HCT116 (cell line): ENCODE results near the gene HMX3. TPM values are rescaled to one million over a fixed set of nuclear protein-coding genes. Genes with fewer than 3 reads are reported as not detected.

ENCODE experiments used
- ATAC-seq: fragments of 200-7000 bp; cut with Tn5 transposase; 2 replicates; pipeline ENCODE4 v1.9.1; 2020; ENCODE audit warnings: mild to moderate bottlenecking, moderate library complexity
- BruUV-seq: library from RNA; stranded (reverse); fragments of 400-500 nt; replicated peaks from 2 replicates; lab custom pipeline; 2021; lab: Mats Ljungman, UMichigan
- CTCF ChIA-PET: fragments of 300-600 bp; sonication (Branson Sonifier 250); formaldehyde crosslinking; loops from one replicate; lab custom pipeline; 2021; ENCODE audit warnings: antibody characterized with exemption; lab: Charles Lee
- POLR2A ChIA-PET: fragments of 300-600, 350-600 bp; sonication (Branson Sonifier 250); formaldehyde crosslinking; loops from one replicate; lab custom pipeline; 2021; ENCODE audit warnings: antibody characterized with exemption; lab: Charles Lee
- RAD21 ChIA-PET, 2 experiments: fragments of 300-600 bp; sonication (Branson Sonifier 250); formaldehyde crosslinking; loops; one replicate each; lab custom pipeline; 2023; ENCODE audit warnings: low total read pairs in 2 of 2; ENCODE audit not compliant: uncharacterized antibody in 2 of 2, unreplicated experiment in 2 of 2, low non-redundant PET in 1 of 2; lab: Charles Lee
- DNase-seq: peaks from one replicate; pipeline ENCODE4 v3.0.0-alpha.2; 2010; ENCODE audit warnings: low read depth, low spot score
- H2AFZ ChIP-seq: fragments of 200-600 bp; shearing (Covaris generic), sonication (generic); 2 replicates; pipeline ENCODE4 v1.6.1; 2017; ENCODE audit warnings: low read depth, mixed run types, mixed read lengths, antibody characterized with exemption, low read length; ENCODE audit not compliant: poor library complexity, severe bottlenecking
- H3K27ac ChIP-seq: 2 replicates; pipeline ENCODE4 v1.5.1; 2012; ENCODE audit warnings: low read depth, low read length
- H3K27me3 ChIP-seq: fragments of 200-600 bp; sonication (generic); 2 replicates; pipeline ENCODE4 v1.6.1; 2016; ENCODE audit warnings: mixed run types, low read length, mixed read lengths; ENCODE audit not compliant: insufficient read depth
- H3K36me3 ChIP-seq, 2 experiments: fragments of 200-500 bp in 1 of 2; fragments of 200-600 bp in 1 of 2; sonication (Bioruptor generic) in 1 of 2; sonication (generic) in 1 of 2; 2 replicates each; pipeline versions ENCODE4 v1.5.1 to v1.6.1; 2014 to 2016; ENCODE audit warnings: low read length in 2 of 2, inconsistent platforms in 1 of 2, mixed read lengths in 1 of 2, mixed run types in 1 of 2; ENCODE audit not compliant: insufficient read depth in 2 of 2, control insufficient read depth in 1 of 2
- H3K4me1 ChIP-seq, 2 experiments: fragments of 200-600 bp in 1 of 2; sonication (generic) in 1 of 2; 2 replicates each; pipeline versions ENCODE4 v1.5.1 to v1.6.1; 2012 to 2017; ENCODE audit warnings: low read length in 2 of 2, inconsistent platforms in 1 of 2, mild to moderate bottlenecking in 1 of 2, mixed read lengths in 1 of 2, mixed run types in 1 of 2, moderate library complexity in 1 of 2; ENCODE audit not compliant: insufficient read depth in 2 of 2, control insufficient read depth in 1 of 2
- H3K4me2 ChIP-seq: fragments of 200-600 bp; sonication (generic); 2 replicates; pipeline ENCODE4 v1.6.1; 2017; ENCODE audit warnings: mixed run types, low read length, mixed read lengths
- H3K4me3 ChIP-seq, 2 experiments: fragments of 200-600 bp in 1 of 2; sonication (generic) in 1 of 2; replicated peaks in 1 of 2; 2 replicates each; pipeline ENCODE4 v1.5.1; 2011 to 2016; ENCODE audit warnings: low read length in 2 of 2, control low read depth in 1 of 2, low read depth in 1 of 2, mild to moderate bottlenecking in 1 of 2, mixed read lengths in 1 of 2, mixed run types in 1 of 2
- H3K79me2 ChIP-seq: fragments of 200-600 bp; sonication (generic); 2 replicates; pipeline ENCODE4 v1.6.1; 2017; ENCODE audit warnings: mild to moderate bottlenecking, mixed run types, low read length, moderate library complexity, mixed read lengths; ENCODE audit not compliant: insufficient read depth
- H3K9ac ChIP-seq: fragments of 200-600 bp; sonication (generic); 2 replicates; pipeline ENCODE4 v1.6.1; 2016; ENCODE audit warnings: low read length, mixed read lengths
- H3K9me2 ChIP-seq: fragments of 200-600 bp; sonication (generic), shearing (Covaris generic); 2 replicates; pipeline ENCODE4 v1.6.1; 2017; ENCODE audit warnings: mixed run types, mild to moderate bottlenecking, moderate library complexity; ENCODE audit not compliant: insufficient read depth
- H3K9me3 ChIP-seq, 2 experiments: fragments of 200-500 bp in 1 of 2; fragments of 200-600 bp in 1 of 2; sonication (Bioruptor generic) in 1 of 2; sonication (generic) in 1 of 2; 2 replicates each; pipeline ENCODE4 v1.6.1; 2014 to 2017; ENCODE audit warnings: low read length in 2 of 2, mixed read lengths in 2 of 2, inconsistent platforms in 1 of 2, low read depth in 1 of 2, mild to moderate bottlenecking in 1 of 2, mixed run types in 1 of 2, moderate library complexity in 1 of 2; ENCODE audit not compliant: control insufficient read depth in 1 of 2, insufficient read depth in 1 of 2
- H4K20me1 ChIP-seq: fragments of 200-600 bp; sonication (generic), shearing (Covaris generic); 2 replicates; pipeline ENCODE4 v1.6.1; 2017; ENCODE audit warnings: mixed run types, mild to moderate bottlenecking, moderate library complexity; ENCODE audit not compliant: insufficient read depth
- ATF3 ChIP-seq: IDR thresholded peaks from 2 replicates; pipeline ENCODE4 v1.6.1; 2012
- CBX3 ChIP-seq: IDR thresholded peaks from 2 replicates; pipeline ENCODE4 v1.6.1; 2012; ENCODE audit warnings: low read depth
- CTCF ChIP-seq, 3 experiments: fragments of 200-600 bp in 1 of 3; sonication (generic) in 1 of 3; IDR thresholded peaks in 2 of 3; conservative IDR thresholded peaks in 1 of 3; 2 replicates each; pipeline ENCODE4 v1.5.1; 2012 to 2017; ENCODE audit warnings: low read depth in 2 of 3, low read length in 2 of 3, antibody characterized with exemption in 1 of 3, borderline replicate concordance in 1 of 3, control low read depth in 1 of 3, mild to moderate bottlenecking in 1 of 3, mixed read lengths in 1 of 3, mixed run types in 1 of 3, moderate library complexity in 1 of 3; ENCODE audit not compliant: insufficient read depth in 1 of 3
- EGR1 ChIP-seq: IDR thresholded peaks from 2 replicates; pipeline ENCODE4 v1.6.1; 2012; ENCODE audit warnings: low read depth
- ELF1 ChIP-seq: IDR thresholded peaks from 2 replicates; pipeline ENCODE4 v1.6.1; 2012; ENCODE audit warnings: low read depth, borderline replicate concordance
- EZH2 ChIP-seq: fragments of 200-600 bp; sonication (generic); IDR thresholded peaks from 2 replicates; pipeline ENCODE4 v1.6.1; 2017; ENCODE audit warnings: antibody characterized with exemption, mixed run types
- EZH2phosphoT487 ChIP-seq: fragments of 200-600 bp; IDR thresholded peaks from 2 replicates; pipeline ENCODE4 v1.6.1; 2018; ENCODE audit warnings: antibody characterized with exemption, borderline replicate concordance
- MAX ChIP-seq: IDR thresholded peaks from 2 replicates; pipeline ENCODE4 v1.6.1; 2012
- POLR2A ChIP-seq: IDR thresholded peaks from 2 replicates; pipeline ENCODE4 v1.7.0; 2011; ENCODE audit warnings: borderline replicate concordance; ENCODE audit not compliant: insufficient read depth, insufficient read length; ENCODE audit errors: extremely low read depth
- POLR2AphosphoS5 ChIP-seq: IDR thresholded peaks from 2 replicates; pipeline ENCODE4 v1.6.1; 2011; ENCODE audit warnings: mild to moderate bottlenecking, low read depth, low read length, moderate library complexity
- RAD21 ChIP-seq: IDR thresholded peaks from 2 replicates; pipeline ENCODE4 v1.6.1; 2012; ENCODE audit warnings: low read depth, mild to moderate bottlenecking
- SIN3A ChIP-seq: IDR thresholded peaks from 2 replicates; pipeline ENCODE4 v1.6.1; 2012; ENCODE audit warnings: low read depth
- SP1 ChIP-seq: IDR thresholded peaks from 2 replicates; pipeline ENCODE4 v1.6.1; 2012; ENCODE audit warnings: low read depth
- SRF ChIP-seq: IDR thresholded peaks from 2 replicates; pipeline ENCODE4 v1.6.1; 2012; ENCODE audit warnings: low read depth
- TCF7L2 ChIP-seq: IDR thresholded peaks from 2 replicates; pipeline ENCODE4 v1.7.0; 2011; ENCODE audit warnings: borderline replicate concordance, inconsistent platforms; ENCODE audit not compliant: insufficient read depth, insufficient read length; ENCODE audit errors: extremely low read depth
- YY1 ChIP-seq: IDR thresholded peaks from 2 replicates; pipeline ENCODE4 v1.6.1; 2011; ENCODE audit warnings: low read length, low read depth, moderate library complexity, mild to moderate bottlenecking; ENCODE audit not compliant: insufficient replicate concordance; ENCODE audit errors: extremely low read depth
- ZFX ChIP-seq: fragments of 450-650 bp; IDR thresholded peaks from 2 replicates; pipeline ENCODE4 v1.6.1; 2017
- intact Hi-C: fragments of 100-400 bp; cut with micrococcal nuclease; formaldehyde crosslinking; loops from 2 replicates; pipeline ENCODE4 v1.10.0; 2022
- total RNA-seq: library from RNA; stranded (reverse); gene quantifications from one replicate; pipeline ENCODE4 v1.2.1, GENCODE V29; 2021; ENCODE audit not compliant: unreplicated experiment
- TF ChIP-seq, protein P1 (sequence below): IDR thresholded peaks from 2 replicates; pipeline ENCODE4 v1.6.1; 2012; ENCODE audit warnings: low read depth
- TF ChIP-seq, protein P2 (sequence below): IDR thresholded peaks from 2 replicates; pipeline ENCODE4 v1.6.1; 2011; ENCODE audit warnings: mild to moderate bottlenecking, low read length, moderate library complexity; ENCODE audit not compliant: insufficient replicate concordance; ENCODE audit errors: extremely low read depth

The HMX3 gene
- total RNA-seq, 1 experiment from 2014 or later = not detected

DNA sequence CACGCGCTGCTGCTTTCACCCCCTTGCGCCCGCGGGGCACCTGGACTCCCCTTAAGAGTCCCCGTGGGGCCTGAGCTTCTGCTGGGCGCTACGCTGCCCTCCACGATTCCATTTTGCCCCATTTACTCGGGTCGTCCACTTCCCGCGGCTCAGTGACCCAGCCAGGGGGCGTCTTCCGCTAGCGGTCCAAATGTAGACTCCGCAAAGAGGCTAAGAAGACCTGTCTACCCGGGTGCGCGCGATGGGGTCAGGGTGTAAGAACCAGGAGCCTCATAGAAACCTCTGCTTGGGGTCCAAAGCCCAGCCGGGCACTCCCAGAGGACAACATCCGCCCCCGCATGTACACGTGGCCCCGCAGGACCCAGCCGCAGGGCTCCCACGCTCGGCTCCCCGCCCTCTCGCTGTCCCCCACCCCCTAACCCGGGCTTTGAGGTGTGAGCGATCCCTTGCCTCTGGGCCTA lies 7.0 kb downstream of the HMX3 start:
- ChIA-PET POLR2A (no interaction called here), CTCF (no interaction called here), RAD21 (no interaction called here)
- Histone ChIP-seq H3K4me1 (peaks cover 5 to 8% of the 10 kb centered on the region in 2 experiments; a peak in 1 of 4 replicates), H4K20me1 (no peaks in the 10 kb centered on the region), H3K9me3 (no peaks in the 10 kb centered on the region), H3K9me2 (no peaks in the 10 kb centered on the region), H3K27me3 (no peaks in the 10 kb centered on the region), H3K36me3 (no peaks in the 10 kb centered on the region), H3K4me3 (no peak overlapping the region), H3K9ac (no peak overlapping the region), H3K79me2 (no peaks in the 10 kb centered on the region), H3K27ac (no peak overlapping the region), H2AFZ (no peak overlapping the region), H3K4me2 (no peak overlapping the region)
- intact Hi-C loops = no loop called here
- ATAC-seq = no peak
- no TSS peak for BruUV-seq
- TF ChIP-seq SRF = no peak
- TF ChIP-seq CTCF (IDR thresholded peaks at IDR 0.05 in 2 of 3, conservative IDR thresholded peaks at IDR 0.05 in 1 of 3; ENCODE audit: borderline replicate concordance in 1 of 3, insufficient read depth in 1 of 3, low read depth in 2 of 3, low read length in 2 of 3) = no peak
- no peak for TF ChIP-seq ATF3
- TF ChIP-seq ZFX = no peak
- no peak for TF ChIP-seq EZH2phosphoT487
- no peak for TF ChIP-seq YY1
- no peak for TF ChIP-seq RAD21
- TF ChIP-seq, protein P1, sequence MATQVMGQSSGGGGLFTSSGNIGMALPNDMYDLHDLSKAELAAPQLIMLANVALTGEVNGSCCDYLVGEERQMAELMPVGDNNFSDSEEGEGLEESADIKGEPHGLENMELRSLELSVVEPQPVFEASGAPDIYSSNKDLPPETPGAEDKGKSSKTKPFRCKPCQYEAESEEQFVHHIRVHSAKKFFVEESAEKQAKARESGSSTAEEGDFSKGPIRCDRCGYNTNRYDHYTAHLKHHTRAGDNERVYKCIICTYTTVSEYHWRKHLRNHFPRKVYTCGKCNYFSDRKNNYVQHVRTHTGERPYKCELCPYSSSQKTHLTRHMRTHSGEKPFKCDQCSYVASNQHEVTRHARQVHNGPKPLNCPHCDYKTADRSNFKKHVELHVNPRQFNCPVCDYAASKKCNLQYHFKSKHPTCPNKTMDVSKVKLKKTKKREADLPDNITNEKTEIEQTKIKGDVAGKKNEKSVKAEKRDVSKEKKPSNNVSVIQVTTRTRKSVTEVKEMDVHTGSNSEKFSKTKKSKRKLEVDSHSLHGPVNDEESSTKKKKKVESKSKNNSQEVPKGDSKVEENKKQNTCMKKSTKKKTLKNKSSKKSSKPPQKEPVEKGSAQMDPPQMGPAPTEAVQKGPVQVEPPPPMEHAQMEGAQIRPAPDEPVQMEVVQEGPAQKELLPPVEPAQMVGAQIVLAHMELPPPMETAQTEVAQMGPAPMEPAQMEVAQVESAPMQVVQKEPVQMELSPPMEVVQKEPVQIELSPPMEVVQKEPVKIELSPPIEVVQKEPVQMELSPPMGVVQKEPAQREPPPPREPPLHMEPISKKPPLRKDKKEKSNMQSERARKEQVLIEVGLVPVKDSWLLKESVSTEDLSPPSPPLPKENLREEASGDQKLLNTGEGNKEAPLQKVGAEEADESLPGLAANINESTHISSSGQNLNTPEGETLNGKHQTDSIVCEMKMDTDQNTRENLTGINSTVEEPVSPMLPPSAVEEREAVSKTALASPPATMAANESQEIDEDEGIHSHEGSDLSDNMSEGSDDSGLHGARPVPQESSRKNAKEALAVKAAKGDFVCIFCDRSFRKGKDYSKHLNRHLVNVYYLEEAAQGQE = no peak
- TF ChIP-seq EGR1 = no peak
- TF ChIP-seq, protein P2, sequence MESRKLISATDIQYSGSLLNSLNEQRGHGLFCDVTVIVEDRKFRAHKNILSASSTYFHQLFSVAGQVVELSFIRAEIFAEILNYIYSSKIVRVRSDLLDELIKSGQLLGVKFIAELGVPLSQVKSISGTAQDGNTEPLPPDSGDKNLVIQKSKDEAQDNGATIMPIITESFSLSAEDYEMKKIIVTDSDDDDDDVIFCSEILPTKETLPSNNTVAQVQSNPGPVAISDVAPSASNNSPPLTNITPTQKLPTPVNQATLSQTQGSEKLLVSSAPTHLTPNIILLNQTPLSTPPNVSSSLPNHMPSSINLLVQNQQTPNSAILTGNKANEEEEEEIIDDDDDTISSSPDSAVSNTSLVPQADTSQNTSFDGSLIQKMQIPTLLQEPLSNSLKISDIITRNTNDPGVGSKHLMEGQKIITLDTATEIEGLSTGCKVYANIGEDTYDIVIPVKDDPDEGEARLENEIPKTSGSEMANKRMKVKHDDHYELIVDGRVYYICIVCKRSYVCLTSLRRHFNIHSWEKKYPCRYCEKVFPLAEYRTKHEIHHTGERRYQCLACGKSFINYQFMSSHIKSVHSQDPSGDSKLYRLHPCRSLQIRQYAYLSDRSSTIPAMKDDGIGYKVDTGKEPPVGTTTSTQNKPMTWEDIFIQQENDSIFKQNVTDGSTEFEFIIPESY = no peak
- TF ChIP-seq SIN3A = no peak
- TF ChIP-seq EZH2 = no peak
- no peak for TF ChIP-seq POLR2A
- TF ChIP-seq MAX = no peak
- TF ChIP-seq POLR2AphosphoS5 = no peak
- no peak for TF ChIP-seq ELF1
- no peak for TF ChIP-seq SP1
- TF ChIP-seq TCF7L2 = no peak
- no peak for TF ChIP-seq CBX3
- DNase-seq = no peak
